GM23338 (cell line): ENCODE measurements around the gene MCU. TPM values are rescaled to one million over a fixed set of nuclear protein-coding genes. Genes with fewer than 3 reads are reported as not detected.

ENCODE experiments used
- ATAC-seq: fragments of 200-7000 bp; cut with Tn5 transposase; 3 replicates; pipeline ENCODE4 v1.9.1; 2020
- DNase-seq: peaks from one replicate; pipeline ENCODE4 v3.0.0-alpha.2; 2015; ENCODE audit warnings: low spot score
- H2AFZ ChIP-seq: fragments of 200-600 bp; sonication (generic); 2 replicates; pipeline ENCODE4 v1.8.0; 2016; ENCODE audit warnings: antibody characterized with exemption, mild to moderate bottlenecking, moderate library complexity
- H3F3A ChIP-seq: fragments of 200-600 bp; sonication (generic); replicated peaks from 2 replicates; pipeline ENCODE4 v1.8.0; 2017; ENCODE audit warnings: antibody characterized with exemption, mixed run types, low read depth
- H3K27ac ChIP-seq: fragments of 200-600 bp; sonication (generic); 2 replicates; pipeline ENCODE4 v1.6.1; 2016; ENCODE audit warnings: low read depth
- H3K27me3 ChIP-seq: fragments of 200-600 bp; sonication (generic); 2 replicates; pipeline ENCODE4 v1.8.0; 2016; ENCODE audit warnings: mild to moderate bottlenecking, mixed run types, moderate library complexity; ENCODE audit not compliant: insufficient read depth
- H3K36me3 ChIP-seq: fragments of 200-600 bp; sonication (generic); 2 replicates; pipeline ENCODE4 v1.8.0; 2016; ENCODE audit warnings: mild to moderate bottlenecking; ENCODE audit not compliant: insufficient read depth
- H3K4me1 ChIP-seq: fragments of 200-600 bp; sonication (generic); 2 replicates; pipeline ENCODE4 v1.8.0; 2016; ENCODE audit warnings: mild to moderate bottlenecking, moderate library complexity; ENCODE audit not compliant: insufficient read depth
- H3K4me2 ChIP-seq: fragments of 200-600 bp; sonication (generic); 2 replicates; pipeline ENCODE4 v1.7.1; 2017; ENCODE audit warnings: mixed run types
- H3K4me3 ChIP-seq: fragments of 200-600 bp; sonication (generic); 2 replicates; pipeline ENCODE4 v1.6.1; 2016; ENCODE audit warnings: mixed run types
- H3K79me2 ChIP-seq: fragments of 200-600 bp; sonication (generic); replicated peaks from 2 replicates; pipeline ENCODE4 v1.8.0; 2017; ENCODE audit warnings: mild to moderate bottlenecking; ENCODE audit not compliant: insufficient read depth
- H3K9me2 ChIP-seq: fragments of 200-600 bp; sonication (generic); 2 replicates; pipeline ENCODE4 v1.8.0; 2017; ENCODE audit not compliant: insufficient read depth
- H4K20me1 ChIP-seq: fragments of 200-600 bp; sonication (generic); replicated peaks from 2 replicates; pipeline ENCODE4 v1.8.0; 2017; ENCODE audit warnings: mild to moderate bottlenecking; ENCODE audit not compliant: insufficient read depth
- H3K27ac Mint-ChIP-seq: 2 replicates; pipeline ENCODE4 v1.8.0; 2020; ENCODE audit warnings: inconsistent platforms, mild to moderate bottlenecking, moderate library complexity, mixed read lengths
- H3K27me3 Mint-ChIP-seq: 3 replicates; pipeline ENCODE4 v1.8.0; 2022; ENCODE audit warnings: low read depth, mild to moderate bottlenecking, moderate library complexity, mixed read lengths, inconsistent platforms; ENCODE audit not compliant: insufficient read depth, poor library complexity
- H3K36me3 Mint-ChIP-seq: 3 replicates; pipeline ENCODE4 v1.8.0; 2021; ENCODE audit warnings: low read depth, mild to moderate bottlenecking, inconsistent platforms, moderate library complexity, mixed read lengths
- H3K4me1 Mint-ChIP-seq: 3 replicates; pipeline ENCODE4 v1.8.0; 2020; ENCODE audit warnings: mild to moderate bottlenecking, inconsistent platforms, mixed read lengths
- H3K4me3 Mint-ChIP-seq: 3 replicates; pipeline ENCODE4 v1.8.0; 2021; ENCODE audit warnings: moderate library complexity, mild to moderate bottlenecking, inconsistent platforms, mixed read lengths
- H3K9me3 Mint-ChIP-seq: 3 replicates; pipeline ENCODE4 v1.8.0; 2020; ENCODE audit warnings: moderate library complexity, mild to moderate bottlenecking, inconsistent platforms, mixed read lengths
- STAT1 ChIP-seq: IDR thresholded peaks from one replicate; pipeline ENCODE4 v1.6.1; 2016; ENCODE audit warnings: antibody characterized with exemption; ENCODE audit not compliant: unreplicated experiment
- ZNF331 ChIP-seq: fragments of 250-450 bp; sonication (Bioruptor Pico); IDR thresholded peaks from 2 replicates; pipeline ENCODE4 v1.5.0; 2020; ENCODE audit warnings: low read depth, mild to moderate bottlenecking, moderate library complexity
- ZNF462 ChIP-seq: fragments of 250-450 bp; sonication (Bioruptor Pico); IDR thresholded peaks from 2 replicates; pipeline ENCODE4 v1.5.0; 2020; ENCODE audit warnings: mild to moderate bottlenecking, moderate library complexity
- polyA plus RNA-seq: library from polyadenylated mRNA; unstranded; fragments of >200 nt; fragmentation: Nextera tagmentation; extraction: Ambion mirVana; gene quantifications from 2 replicates; pipeline ENCODE4 v1.2.1, GENCODE V29; 2016
- total RNA-seq: library from RNA; depleted of rRNA; stranded (reverse); fragments of >200 nt; shearing (Covaris generic); gene quantifications from 2 replicates; pipeline ENCODE4 v1.2.3, GENCODE V29; 2014

MCU gene
- total and polyA plus RNA-seq, 2 experiments from 2014 or later, result 41.8 to 68.2 TPM

- Histone ChIP-seq H3K27ac (no peak overlapping the region), H3K9me2 (no peaks in the 10 kb centered on the region), H3K27me3 (no peaks in the 10 kb centered on the region), H4K20me1 (peaks cover 15% of the 10 kb centered on the region), H3F3A (no peaks in the 10 kb centered on the region), H3K36me3 (no peaks in the 10 kb centered on the region), H2AFZ (peak overlapping the region; percentile 44; the same call in 1 of the 2 replicates), H3K4me1 (peaks cover 14% of the 10 kb centered on the region), H3K4me2 (peak overlapping the region; percentile 87), H3K79me2 (peaks cover 56% of the 10 kb centered on the region), H3K4me3 (peak overlapping the region; percentile 90)
- Mint-ChIP-seq H3K36me3 (no peaks in the 10 kb centered on the region), H3K4me1 (peaks cover 18% of the 10 kb centered on the region; the same call in 2 of the 3 replicates), H3K27ac (no peak overlapping the region), H3K4me3 (peak overlapping the region; percentile 90), H3K9me3 (no peaks in the 10 kb centered on the region), H3K27me3 (peaks cover 2% of the 10 kb centered on the region)
- ATAC-seq (no peak), DNase-seq (no peak)
- TF ChIP-seq ZNF462, result no peak
- TF ChIP-seq STAT1, result no peak
- no peak for TF ChIP-seq ZNF331 (CRISPR knock-in tag)
Observed at GRCh38 chr10:72692994-72693781, 1.2 kb downstream of the MCU start.
